CD4-positive, alpha-beta T cell treated with Interleukin-17A for 1 hour (primary cell): Measurements from ENCODE around the gene TRAK2.
A peak's percentile ranks its signal among the peaks of the same experiment; 100 is the strongest.
"Not testable (repeated sequence)": the region's sequence is repeated elsewhere in the genome, so short reads cannot be mapped to it uniquely, and the experiment has no call there.

Experiments
- DNase-seq: peaks from one replicate; pipeline ENCODE4 v3.0.0-alpha.2; 2020

Gene TRAK2

GRCh38 chr2:201448061-201448460 is 3.2 kb downstream of the TRAK2 start:
- no peak for DNase-seq

- DNase-seq, result peak; percentile 56
Measured at GRCh38 chr2:201447086-201447485, 4.2 kb downstream of the TRAK2 start.

GRCh38 chr2:201444746-201445465 is 6.4 kb downstream of the TRAK2 start:
- no peak for DNase-seq

GRCh38 chr2:201441409-201441808 is 9.8 kb downstream of the TRAK2 start:
- no peak for DNase-seq

GRCh38 chr2:201440182-201440581 is 11.1 kb downstream of the TRAK2 start:
- DNase-seq, result no peak

- not testable (repeated sequence) for DNase-seq
Measured at GRCh38 chr2:201439336-201439922, 11.8 kb downstream of the TRAK2 start.

- no peak for DNase-seq
Measured at GRCh38 chr2:201436141-201436540, 15.1 kb downstream of the TRAK2 start.

- no peak for DNase-seq
Measured at GRCh38 chr2:201433394-201433995, 17.8 kb downstream of the TRAK2 start.

- no peak for DNase-seq
Measured at GRCh38 chr2:201432621-201433393, 18.5 kb downstream of the TRAK2 start.

GRCh38 chr2:201432038-201432620 is 19.1 kb downstream of the TRAK2 start:
- peak; percentile 61 for DNase-seq

- DNase-seq, result no peak
Measured at GRCh38 chr2:201430839-201431238, 20.4 kb downstream of the TRAK2 start.

GRCh38 chr2:201430322-201430721 is 20.9 kb downstream of the TRAK2 start:
- not testable (repeated sequence) for DNase-seq

GRCh38 chr2:201429835-201430234 is 21.4 kb downstream of the TRAK2 start:
- not testable (repeated sequence) for DNase-seq

- DNase-seq, result not testable (repeated sequence)
Measured at GRCh38 chr2:201428366-201428765, 22.9 kb downstream of the TRAK2 start.

GRCh38 chr2:201425952-201426351 is 25.3 kb downstream of the TRAK2 start:
- no peak for DNase-seq

GRCh38 chr2:201420442-201421113 is 30.7 kb downstream of the TRAK2 start:
- no peak for DNase-seq

- DNase-seq, result no peak
Measured at GRCh38 chr2:201419986-201420385, 31.3 kb downstream of the TRAK2 start.

GRCh38 chr2:201419057-201419635 is 32.1 kb downstream of the TRAK2 start:
- DNase-seq, result no peak

GRCh38 chr2:201415149-201415548 is 36.1 kb downstream of the TRAK2 start:
- DNase-seq, result no peak

GRCh38 chr2:201414099-201415023 is 36.9 kb downstream of the TRAK2 start:
- DNase-seq, result peak; percentile 47

- no peak for DNase-seq
Measured at GRCh38 chr2:201413552-201413951, 37.7 kb downstream of the TRAK2 start.
